Measurements from ENCODE around the gene VPS25. TPM values are rescaled to one million over a fixed set of nuclear protein-coding genes. Genes with fewer than 3 reads are reported as not detected.
A peak's percentile ranks its signal among the peaks of the same experiment; 100 is the strongest.

The VPS25 gene
- total RNA-seq, 1 experiment from 2014 or later: 103 TPM

DNA sequence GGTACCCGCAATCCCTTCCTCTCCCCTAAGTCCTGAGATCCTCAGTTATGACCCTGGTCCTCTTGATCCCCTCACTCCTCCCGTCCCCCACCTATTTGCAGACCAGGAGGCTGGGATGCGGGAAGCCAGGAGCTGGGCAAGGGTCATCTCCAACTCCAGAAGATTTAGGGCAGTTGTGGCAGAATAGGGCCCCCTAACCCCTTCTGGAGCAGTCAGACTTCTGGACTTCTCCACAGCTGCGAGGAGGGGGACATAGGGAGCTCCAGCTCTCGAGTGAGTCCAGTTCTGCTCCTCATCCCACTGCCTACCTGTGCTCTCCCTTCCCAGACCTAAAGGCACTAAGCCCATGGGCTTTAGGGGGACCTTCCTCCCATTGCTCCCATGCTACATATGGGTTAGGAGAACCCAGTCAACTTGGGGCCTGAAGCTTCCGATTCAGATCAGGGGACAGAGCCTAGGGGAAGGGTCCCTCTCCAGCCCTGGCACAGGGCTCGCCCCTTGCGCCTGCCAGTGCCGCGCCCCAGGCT is 8.5 kb downstream of the VPS25 start:
- Mint-ChIP-seq H3K4me3 (ENCODE audit: unreplicated experiment) (peak overlapping the region; percentile 76), H3K36me3 (ENCODE audit: insufficient read depth, unreplicated experiment) (peaks cover 30% of the 10 kb centered on the region), H3K9me3 (ENCODE audit: unreplicated experiment) (no peaks in the 10 kb centered on the region), H3K4me1 (ENCODE audit: low read depth, unreplicated experiment) (peaks cover 19% of the 10 kb centered on the region), H3K27me3 (ENCODE audit: insufficient read depth, unreplicated experiment) (no peaks in the 10 kb centered on the region), H3K27ac (ENCODE audit: unreplicated experiment) (no peak overlapping the region)
- intact Hi-C loops (cut with micrococcal nuclease; ENCODE audit: unreplicated experiment): loop anchor here (5.0 kb wide), 1 partner anchor 41 kb away; the partner anchor contains the start of gene BECN1
- no TSS peak for BruUV-seq (replicated peaks)
- H3K9me3 ChIP-seq: no peaks in the 10 kb centered on the region
- CTCF ChIA-PET: interaction anchor here (1.8 kb wide), 1 partner anchor 18 kb away, joined by 4 read pairs; no protein-coding TSS in a partner anchor
- H3K4me1 ChIP-seq: peaks cover 29% of the 10 kb centered on the region
- peak overlapping the region; percentile 85 for H3K4me3 ChIP-seq (ENCODE audit: low read depth, low read length)
- POLR2A ChIA-PET: interaction anchor here (0.7 kb wide), 1 partner anchor 21 kb away, joined by 3 read pairs; no protein-coding TSS in a partner anchor
- TF ChIP-seq, protein P1, sequence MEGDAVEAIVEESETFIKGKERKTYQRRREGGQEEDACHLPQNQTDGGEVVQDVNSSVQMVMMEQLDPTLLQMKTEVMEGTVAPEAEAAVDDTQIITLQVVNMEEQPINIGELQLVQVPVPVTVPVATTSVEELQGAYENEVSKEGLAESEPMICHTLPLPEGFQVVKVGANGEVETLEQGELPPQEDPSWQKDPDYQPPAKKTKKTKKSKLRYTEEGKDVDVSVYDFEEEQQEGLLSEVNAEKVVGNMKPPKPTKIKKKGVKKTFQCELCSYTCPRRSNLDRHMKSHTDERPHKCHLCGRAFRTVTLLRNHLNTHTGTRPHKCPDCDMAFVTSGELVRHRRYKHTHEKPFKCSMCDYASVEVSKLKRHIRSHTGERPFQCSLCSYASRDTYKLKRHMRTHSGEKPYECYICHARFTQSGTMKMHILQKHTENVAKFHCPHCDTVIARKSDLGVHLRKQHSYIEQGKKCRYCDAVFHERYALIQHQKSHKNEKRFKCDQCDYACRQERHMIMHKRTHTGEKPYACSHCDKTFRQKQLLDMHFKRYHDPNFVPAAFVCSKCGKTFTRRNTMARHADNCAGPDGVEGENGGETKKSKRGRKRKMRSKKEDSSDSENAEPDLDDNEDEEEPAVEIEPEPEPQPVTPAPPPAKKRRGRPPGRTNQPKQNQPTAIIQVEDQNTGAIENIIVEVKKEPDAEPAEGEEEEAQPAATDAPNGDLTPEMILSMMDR (IDR thresholded peaks at IDR 0.05; ENCODE audit: insufficient read depth in 1 of 2, low read depth in 1 of 2, low read length in 1 of 2, severe bottlenecking in 1 of 2, unreplicated experiment in 1 of 2): no peak
- H3K36me3 ChIP-seq (ENCODE audit: control insufficient read depth, insufficient read depth, low read length): no peaks in the 10 kb centered on the region; the same call in 1 of the 2 replicates
- no peaks in the 10 kb centered on the region for H3K27me3 ChIP-seq (replicated peaks; ENCODE audit: control insufficient read depth, insufficient read depth, low read length)
- no peak for DNase-seq

DNA sequence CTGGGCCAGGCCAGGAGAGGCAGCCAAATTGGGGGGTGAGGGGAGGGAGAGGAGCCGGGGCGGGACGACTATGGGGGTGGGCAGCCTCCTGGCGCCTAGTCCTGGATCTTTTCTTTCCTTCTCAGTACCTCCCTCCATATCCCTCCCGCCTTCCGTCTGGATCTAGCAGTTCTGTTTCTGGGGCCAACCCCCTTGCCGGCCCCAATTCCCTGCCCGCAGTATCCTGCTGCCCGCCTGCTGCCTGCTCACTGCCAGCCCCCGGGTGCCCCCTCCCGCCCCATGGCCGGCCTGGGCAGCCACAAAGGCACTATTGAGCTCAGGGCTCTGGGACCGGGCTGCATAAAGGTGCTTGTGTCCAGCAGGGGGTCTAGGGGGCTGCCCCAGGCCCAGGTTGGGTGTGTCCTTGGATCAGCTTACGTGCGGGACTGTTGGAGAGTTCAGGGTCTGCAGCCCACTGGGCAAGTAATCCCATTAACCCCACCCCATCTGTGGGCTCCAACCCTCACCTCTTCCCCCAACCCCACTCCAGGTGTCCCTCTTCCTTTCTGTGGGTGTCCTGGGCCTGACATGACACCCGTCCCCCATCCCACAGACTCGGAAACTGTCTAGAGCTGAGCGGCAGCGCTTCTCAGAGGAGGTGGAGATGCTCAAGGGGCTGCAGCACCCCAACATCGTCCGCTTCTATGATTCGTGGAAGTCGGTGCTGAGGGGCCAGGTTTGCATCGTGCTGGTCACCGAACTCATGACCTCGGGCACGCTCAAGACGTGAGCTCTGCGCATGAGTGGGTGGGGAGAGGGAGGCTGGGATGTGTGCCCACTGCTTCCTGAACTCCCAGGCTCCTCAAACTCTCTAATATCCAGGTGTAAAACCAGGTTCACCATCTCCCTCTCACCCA is 9.2 kb downstream of the VPS25 start:
- TF ChIP-seq, protein P1 (IDR thresholded peaks at IDR 0.05; ENCODE audit: insufficient read depth in 1 of 2, low read depth in 1 of 2, low read length in 1 of 2, severe bottlenecking in 1 of 2, unreplicated experiment in 1 of 2): no peak
- CTCF ChIA-PET: interaction anchor here (1.8 kb wide), 1 partner anchor 19 kb away, joined by 4 read pairs; no protein-coding TSS in a partner anchor
- H3K4me3 Mint-ChIP-seq (ENCODE audit: unreplicated experiment): peak overlapping the region; percentile 76
- Histone ChIP-seq H3K4me3 (ENCODE audit: low read depth, low read length) (peak overlapping the region; percentile 85), H3K9me3 (no peaks in the 10 kb centered on the region), H3K36me3 (ENCODE audit: control insufficient read depth, insufficient read depth, low read length) (no peaks in the 10 kb centered on the region; the same call in 1 of the 2 replicates), H3K4me1 (peaks cover 29% of the 10 kb centered on the region), H3K27me3 (replicated peaks; ENCODE audit: control insufficient read depth, insufficient read depth, low read length) (no peaks in the 10 kb centered on the region)
- peaks cover 19% of the 10 kb centered on the region for H3K4me1 Mint-ChIP-seq (ENCODE audit: low read depth, unreplicated experiment)
- H3K9me3 Mint-ChIP-seq (ENCODE audit: unreplicated experiment): no peaks in the 10 kb centered on the region
- H3K27me3 Mint-ChIP-seq (ENCODE audit: insufficient read depth, unreplicated experiment): no peaks in the 10 kb centered on the region
- POLR2A ChIA-PET: interaction anchor here (0.7 kb wide), 1 partner anchor 22 kb away, joined by 3 read pairs; no protein-coding TSS in a partner anchor
- intact Hi-C loops (cut with micrococcal nuclease; ENCODE audit: unreplicated experiment): loop anchor here (5.0 kb wide), 1 partner anchor 40 kb away; the partner anchor contains the start of gene BECN1
- BruUV-seq (replicated peaks): no TSS peak
- DNase-seq: no peak
- H3K27ac Mint-ChIP-seq (ENCODE audit: unreplicated experiment): no peak overlapping the region
- peaks cover 30% of the 10 kb centered on the region for H3K36me3 Mint-ChIP-seq (ENCODE audit: insufficient read depth, unreplicated experiment)

All from Caco-2 (cell line).